Neural progenitor cell (in vitro differentiated cells): ENCODE measurements around the gene CAST.

Experiments
- CTCF ChIP-seq: fragments of 200-600 bp; sonication (generic); IDR thresholded peaks from 2 replicates; pipeline ENCODE4 v1.5.1; 2017; ENCODE audit warnings: antibody characterized with exemption, mild to moderate bottlenecking
- EZH2 ChIP-seq: fragments of 200-600 bp; sonication (generic); IDR thresholded peaks from 2 replicates; pipeline ENCODE4 v1.6.1; 2017; ENCODE audit warnings: antibody characterized with exemption, mild to moderate bottlenecking, moderate library complexity
- EZH2phosphoT487 ChIP-seq: fragments of 200-600 bp; sonication (generic); IDR thresholded peaks from 2 replicates; pipeline ENCODE4 v1.6.1; 2017; ENCODE audit warnings: antibody characterized with exemption

DNA sequence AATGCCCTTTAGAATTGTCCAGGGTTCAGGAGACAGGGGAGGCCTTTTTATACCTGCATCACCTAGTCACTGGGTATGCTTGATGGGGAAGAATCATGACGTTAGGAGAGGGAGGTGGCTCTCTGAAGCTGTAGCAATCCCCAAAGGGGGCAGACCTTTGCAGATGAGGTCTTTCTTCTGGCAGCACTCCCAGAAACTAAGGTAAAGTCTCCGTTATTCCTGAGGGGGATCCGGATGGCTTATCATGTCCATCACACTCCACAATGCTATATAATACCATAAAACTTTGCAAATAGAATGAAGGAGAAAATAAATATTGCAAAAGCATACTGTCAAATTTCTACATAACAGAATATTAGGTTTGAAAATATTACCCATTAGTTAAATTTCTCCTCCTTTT is 21.5 kb upstream of the CAST start:
- TF ChIP-seq EZH2 = no peak
- no peak for TF ChIP-seq CTCF
- no peak for TF ChIP-seq EZH2phosphoT487
